RCC 7860 (cell line): Measurements from ENCODE around the gene SPDEF.

Experiments used
- DNase-seq: peaks from one replicate; pipeline ENCODE4 v3.0.0-alpha.2; 2015; ENCODE audit warnings: low spot score
- FAIRE-seq: peaks from 2 replicates; lab custom pipeline; 2012; peaks lifted over from hg19 to GRCh38; lab: Jason Lieb, UNC

The SPDEF gene

GRCh38 chr6:34565722-34566137 lies 9.6 kb upstream of the SPDEF start:
- no peak for DNase-seq
- FAIRE-seq = no peak

GRCh38 chr6:34564181-34564580 lies 8.1 kb upstream of the SPDEF start:
- DNase-seq = no peak
- no peak for FAIRE-seq

- FAIRE-seq (no peak), DNase-seq (no peak)
Measured at GRCh38 chr6:34563513-34563870, 7.4 kb upstream of the SPDEF start.

GRCh38 chr6:34562861-34563512 lies 6.9 kb upstream of the SPDEF start:
- FAIRE-seq (no peak), DNase-seq (no peak)

- no peak for DNase-seq
- FAIRE-seq = no peak
Measured at GRCh38 chr6:34562350-34562749, 6.2 kb upstream of the SPDEF start.

GRCh38 chr6:34561227-34561530 lies 5.0 kb upstream of the SPDEF start:
- DNase-seq (no peak), FAIRE-seq (no peak)

- peak; percentile 38 for DNase-seq
- no peak for FAIRE-seq
Measured at GRCh38 chr6:34560366-34561226, 4.5 kb upstream of the SPDEF start.

- DNase-seq (no peak), FAIRE-seq (no peak)
Measured at GRCh38 chr6:34559651-34560365, 3.7 kb upstream of the SPDEF start.

GRCh38 chr6:34558172-34558714 lies 2.1 kb upstream of the SPDEF start:
- FAIRE-seq = no peak

GRCh38 chr6:34557228-34557627 lies 1.1 kb upstream of the SPDEF start:
- FAIRE-seq (no peak), DNase-seq (no peak)

More at GRCh38 chr6:34558172-34558714, 2.1 kb upstream of the SPDEF start:
- no peak for DNase-seq

GRCh38 chr6:34556493-34556892 lies 364 bp upstream of the SPDEF start:
- DNase-seq (no peak), FAIRE-seq (no peak)

- DNase-seq (no peak), FAIRE-seq (no peak)
Measured at GRCh38 chr6:34555328-34555727, 801 bp downstream of the SPDEF start.

GRCh38 chr6:34555007-34555322 lies 1.2 kb downstream of the SPDEF start:
- DNase-seq (no peak), FAIRE-seq (no peak)

GRCh38 chr6:34554291-34555006 lies 1.7 kb downstream of the SPDEF start:
- no peak for DNase-seq
- no peak for FAIRE-seq

GRCh38 chr6:34553750-34554149 lies 2.4 kb downstream of the SPDEF start:
- no peak for DNase-seq
- no peak for FAIRE-seq

GRCh38 chr6:34553146-34553545 lies 3.0 kb downstream of the SPDEF start:
- FAIRE-seq = no peak
- no peak for DNase-seq

GRCh38 chr6:34552620-34553019 lies 3.5 kb downstream of the SPDEF start:
- DNase-seq (no peak), FAIRE-seq (no peak)

- FAIRE-seq = no peak
- no peak for DNase-seq
Measured at GRCh38 chr6:34551720-34552119, 4.4 kb downstream of the SPDEF start.

GRCh38 chr6:34549804-34550202 lies 6.3 kb downstream of the SPDEF start:
- DNase-seq = no peak
- no peak for FAIRE-seq

- DNase-seq = no peak
- no peak for FAIRE-seq
Measured at GRCh38 chr6:34549026-34549803, 6.9 kb downstream of the SPDEF start.
